SH-SY5Y (cell line): ENCODE results near the gene LPAR6.

Experiments used
- GATA2 ChIP-seq: IDR thresholded peaks from 2 replicates; pipeline ENCODE4 v1.6.1; 2011; ENCODE audit warnings: mild to moderate bottlenecking, low read depth, low read length
- GATA3 ChIP-seq: IDR thresholded peaks from 2 replicates; pipeline ENCODE4 v1.6.1; 2011; ENCODE audit warnings: low read depth, mild to moderate bottlenecking, low read length, moderate library complexity

LPAR6 gene

GRCh38 chr13:48400850-48401291, 12.0 kb downstream of the LPAR6 start:
- TF ChIP-seq GATA3: no peak
- TF ChIP-seq GATA2: no peak

GRCh38 chr13:48400090-48400694, 12.7 kb downstream of the LPAR6 start:
- TF ChIP-seq GATA2 (no peak), GATA3 (no peak)

- TF ChIP-seq GATA3: no peak
- TF ChIP-seq GATA2: no peak
Measured at GRCh38 chr13:48398450-48399095, 14.3 kb downstream of the LPAR6 start.

GRCh38 chr13:48397744-48398143, 15.2 kb downstream of the LPAR6 start:
- no peak for TF ChIP-seq GATA2
- no peak for TF ChIP-seq GATA3

- TF ChIP-seq GATA2 (no peak), GATA3 (no peak)
Measured at GRCh38 chr13:48393698-48394085, 19.2 kb downstream of the LPAR6 start.

- TF ChIP-seq GATA3 (no peak), GATA2 (no peak)
Measured at GRCh38 chr13:48393030-48393697, 19.7 kb downstream of the LPAR6 start.

GRCh38 chr13:48391257-48391656, 21.7 kb downstream of the LPAR6 start:
- TF ChIP-seq GATA2: no peak
- TF ChIP-seq GATA3: no peak

- TF ChIP-seq GATA2 (no peak), GATA3 (no peak)
Measured at GRCh38 chr13:48386816-48387215, 26.1 kb downstream of the LPAR6 start.

- TF ChIP-seq GATA3 (no peak), GATA2 (no peak)
Measured at GRCh38 chr13:48383384-48383783, 29.5 kb downstream of the LPAR6 start.

GRCh38 chr13:48380581-48380980, 32.3 kb downstream of the LPAR6 start:
- TF ChIP-seq GATA3 (no peak), GATA2 (no peak)

- no peak for TF ChIP-seq GATA3
- no peak for TF ChIP-seq GATA2
Measured at GRCh38 chr13:48377857-48378256, 35.1 kb downstream of the LPAR6 start.

- TF ChIP-seq GATA3 (no peak), GATA2 (no peak)
Measured at GRCh38 chr13:48370815-48371214, 42.1 kb downstream of the LPAR6 start.

- TF ChIP-seq GATA3 (no peak), GATA2 (no peak)
Measured at GRCh38 chr13:48369988-48370387, 42.9 kb downstream of the LPAR6 start.
